Astrocyte of the cerebellum (primary cell): Measurements from ENCODE around the gene SPRED2.

ENCODE experiments used
- DNase-seq: peaks from one replicate; pipeline ENCODE4 v3.0.0-alpha.2; 2011; ENCODE audit warnings: low read depth
- H3K4me3 ChIP-seq: 2 replicates; pipeline ENCODE4 v1.5.1; 2011; ENCODE audit warnings: mild to moderate bottlenecking, low read depth, low read length, moderate library complexity
- CTCF ChIP-seq: IDR thresholded peaks from 2 replicates; pipeline ENCODE4 v1.5.1; 2012; ENCODE audit warnings: low read length, low read depth, moderate library complexity, mild to moderate bottlenecking; ENCODE audit errors: missing control alignments
- in situ Hi-C: cut with HindIII; loops from 2 replicates; pipeline ENCODE4 v1.10.0; 2017; ENCODE audit warnings: low sequenced_read_pairs

The SPRED2 gene

GRCh38 chr2:65475000-65475399 is 42.6 kb upstream of the SPRED2 start:
- H3K4me3 ChIP-seq, result no peak overlapping the region
- DNase-seq, result no peak
- in situ Hi-C loops, result no loop called here
- TF ChIP-seq CTCF, result no peak

DNA sequence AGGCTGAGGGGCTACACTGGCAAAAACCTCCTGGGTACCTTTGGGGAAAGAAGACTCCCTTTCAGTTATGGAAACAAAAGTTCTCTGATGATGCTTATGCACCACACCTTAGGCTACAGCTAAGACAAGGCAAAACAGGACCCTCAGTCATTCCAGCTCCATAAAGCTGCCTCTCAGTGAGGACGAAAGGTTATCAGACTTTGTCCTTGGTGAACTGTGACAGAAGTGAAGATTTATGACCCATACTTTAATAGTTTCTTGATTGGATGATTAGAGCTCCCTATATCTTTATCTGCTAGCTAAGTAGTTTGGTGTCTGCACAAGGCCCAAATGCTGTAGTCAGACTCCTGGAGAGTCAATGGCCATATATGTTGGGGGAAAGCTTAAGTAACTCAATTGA is 40.6 kb upstream of the SPRED2 start:
- TF ChIP-seq CTCF, result no peak
- in situ Hi-C loops, result no loop called here
- H3K4me3 ChIP-seq, result no peak overlapping the region
- no peak for DNase-seq

- DNase-seq, result no peak
- TF ChIP-seq CTCF, result no peak
- in situ Hi-C loops, result no loop called here
- H3K4me3 ChIP-seq, result no peak overlapping the region
Observed at GRCh38 chr2:65471409-65471808, 39.0 kb upstream of the SPRED2 start.

- DNase-seq, result no peak
- in situ Hi-C loops, result no loop called here
- no peak overlapping the region for H3K4me3 ChIP-seq
- no peak for TF ChIP-seq CTCF
Observed at GRCh38 chr2:65466551-65466950, 34.2 kb upstream of the SPRED2 start.

DNA sequence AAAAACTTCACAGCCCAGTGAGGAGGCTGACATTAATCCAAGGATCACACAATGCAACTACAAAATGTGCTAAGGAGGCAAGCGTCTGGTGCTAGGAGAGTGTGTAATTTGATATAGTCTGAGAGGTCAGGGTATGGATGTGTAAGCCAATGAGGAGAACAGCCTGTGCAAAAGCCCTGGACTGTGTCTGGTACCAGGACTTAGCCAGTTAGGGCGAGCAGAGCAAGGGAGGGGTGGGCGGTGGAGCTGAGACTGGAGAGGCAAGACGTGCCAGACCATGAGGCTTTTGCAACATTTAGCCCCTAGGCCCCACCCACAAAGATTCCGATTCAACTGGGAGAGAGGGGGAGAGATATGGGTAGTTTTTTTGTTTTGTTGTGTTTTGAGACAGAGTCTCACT is 33.5 kb upstream of the SPRED2 start:
- in situ Hi-C loops, result no loop called here
- no peak for TF ChIP-seq CTCF
- DNase-seq, result no peak
- no peak overlapping the region for H3K4me3 ChIP-seq

DNA sequence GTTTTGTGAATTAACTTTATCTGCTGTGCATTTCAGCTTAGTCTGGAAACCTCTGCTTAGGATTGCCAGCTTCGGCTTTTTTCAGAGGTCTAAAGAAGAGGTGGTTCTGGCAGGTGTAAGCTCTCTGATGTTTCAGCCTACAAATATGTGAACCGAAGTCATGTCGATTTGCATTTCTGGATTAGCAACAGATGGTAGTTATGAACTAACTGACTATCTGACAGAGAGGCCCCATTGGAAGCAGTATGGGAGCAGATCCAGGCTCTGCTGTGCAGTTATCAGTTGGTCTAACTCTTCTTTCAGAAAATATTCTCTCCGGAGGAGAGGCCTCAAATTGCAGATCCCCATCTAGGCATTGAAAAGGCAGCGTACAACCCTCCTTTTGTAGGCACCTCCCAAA is 32.7 kb upstream of the SPRED2 start:
- no peak for DNase-seq
- no peak for TF ChIP-seq CTCF

GRCh38 chr2:65464604-65465003 is 32.2 kb upstream of the SPRED2 start:
- TF ChIP-seq CTCF, result no peak
- H3K4me3 ChIP-seq, result no peak overlapping the region
- in situ Hi-C loops, result no loop called here
- DNase-seq, result no peak

More for the DNA sequence above, 32.7 kb upstream of the SPRED2 start:
- no peak overlapping the region for H3K4me3 ChIP-seq
- in situ Hi-C loops, result no loop called here
